HG02885 (cell line): ENCODE measurements around the gene MDH1B.
"Not testable (repeated sequence)": the region's sequence is repeated elsewhere in the genome, so short reads cannot be mapped to it uniquely, and the experiment has no call there.

Experiments used
- ATAC-seq: cut with Tn5 transposase; IDR thresholded peaks from one replicate; pipeline ENCODE4 v1.9.1; 2021; ENCODE audit warnings: mild to moderate bottlenecking; ENCODE audit not compliant: unreplicated experiment, poor library complexity

The MDH1B gene

GRCh38 chr2:206776432-206776831 lies 11.3 kb upstream of the MDH1B start:
- ATAC-seq, result no peak

- ATAC-seq, result no peak
Observed at GRCh38 chr2:206774871-206775270, 9.7 kb upstream of the MDH1B start.

GRCh38 chr2:206766057-206766930 lies 1.2 kb upstream of the MDH1B start:
- no peak for ATAC-seq

GRCh38 chr2:206764673-206765241 lies 371 bp downstream of the MDH1B start:
- ATAC-seq, result no peak

- no peak for ATAC-seq
Observed at GRCh38 chr2:206756816-206757215, 8.3 kb downstream of the MDH1B start.

- no peak for ATAC-seq
Observed at GRCh38 chr2:206740800-206741199, 24.3 kb downstream of the MDH1B start.

- ATAC-seq, result no peak
Observed at GRCh38 chr2:206739271-206739670, 25.9 kb downstream of the MDH1B start.

GRCh38 chr2:206736935-206737334 lies 28.2 kb downstream of the MDH1B start:
- no peak for ATAC-seq

GRCh38 chr2:206733341-206733740 lies 31.8 kb downstream of the MDH1B start:
- ATAC-seq, result no peak

GRCh38 chr2:206728277-206729199 lies 36.6 kb downstream of the MDH1B start:
- no peak for ATAC-seq

- no peak for ATAC-seq
Observed at GRCh38 chr2:206727287-206727686, 37.8 kb downstream of the MDH1B start.

- no peak for ATAC-seq
Observed at GRCh38 chr2:206723288-206723687, 41.8 kb downstream of the MDH1B start.

GRCh38 chr2:206721256-206721920 lies 43.7 kb downstream of the MDH1B start:
- peak; percentile 82 for ATAC-seq

- ATAC-seq, result no peak
Observed at GRCh38 chr2:206718296-206718695, 46.8 kb downstream of the MDH1B start, which contains the start of gene DYTN. TSS of gene DYTN (minus strand) at chr2:206718396. CDS start at chr2:206718279, 117 bp downstream.

- no peak for ATAC-seq
Observed at GRCh38 chr2:206716623-206717022, 48.5 kb downstream of the MDH1B start.

- ATAC-seq, result not testable (repeated sequence)
Observed at GRCh38 chr2:206715183-206715582, 49.9 kb downstream of the MDH1B start.

GRCh38 chr2:206713746-206714145 lies 51.4 kb downstream of the MDH1B start:
- peak; percentile 76 for ATAC-seq

- no peak for ATAC-seq
Observed at GRCh38 chr2:206708286-206708685, 56.8 kb downstream of the MDH1B start.

GRCh38 chr2:206707164-206707701 lies 57.9 kb downstream of the MDH1B start:
- ATAC-seq, result no peak
